Hypothalamus (tissue), 51 donors: ENCODE measurements around the gene ALOX15B.

Source experiments
- DNase-seq, 51 donors: peaks; one replicate each; lab custom pipeline; 2025; lab: John Stamatoyannopoulos, UW

ALOX15B gene

DNA sequence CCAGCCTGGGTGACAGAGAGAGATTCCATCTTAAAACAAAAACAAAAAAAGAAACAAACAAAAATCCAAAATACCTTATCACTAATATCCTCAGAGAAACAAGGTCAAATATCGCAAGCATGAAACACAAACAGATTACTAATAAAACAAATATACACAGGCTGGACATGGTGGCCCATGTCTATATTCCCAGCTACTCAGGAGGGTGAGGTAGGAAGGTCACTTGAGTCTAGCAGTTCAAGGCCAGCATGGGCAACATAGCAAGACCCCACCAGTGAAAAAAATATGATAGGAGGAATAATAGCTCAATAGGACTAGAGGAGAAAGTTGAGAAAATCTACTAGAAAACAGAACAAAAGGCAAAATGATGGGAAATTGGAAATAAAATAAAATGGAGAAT lies 6.9 kb upstream of the ALOX15B start:
- no peak for DNase-seq

- no peak for DNase-seq
Observed at GRCh38 chr17:8032442-8032841, 6.4 kb upstream of the ALOX15B start.

DNA sequence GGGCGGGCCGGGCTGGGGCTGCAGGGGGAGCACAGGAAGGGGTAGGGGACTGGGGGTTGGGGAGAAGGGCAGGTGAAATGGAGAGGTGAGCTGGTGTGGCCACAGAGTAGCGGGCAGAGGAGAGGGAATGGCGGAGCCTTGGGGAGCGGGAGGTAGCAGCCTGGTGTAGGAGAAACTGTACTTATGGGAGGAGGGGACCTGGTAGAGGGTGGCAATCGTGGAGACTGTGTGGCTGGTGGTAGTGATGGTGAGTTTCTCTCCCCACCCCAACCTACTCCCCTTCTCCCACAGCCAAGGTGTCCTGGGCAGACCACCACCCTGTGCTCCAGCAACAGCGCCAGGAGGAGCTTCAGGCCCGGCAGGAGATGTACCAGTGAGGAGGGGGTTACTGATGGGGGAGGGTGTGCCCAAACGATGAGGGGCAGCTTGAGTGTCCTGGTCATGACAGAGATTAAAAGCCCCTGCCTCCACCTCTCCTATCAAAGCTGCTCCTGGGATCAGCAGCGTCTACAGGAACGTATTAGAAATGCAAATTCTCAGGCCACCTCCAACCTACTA lies 831 bp downstream of the ALOX15B start:
- DNase-seq: no peak

DNA sequence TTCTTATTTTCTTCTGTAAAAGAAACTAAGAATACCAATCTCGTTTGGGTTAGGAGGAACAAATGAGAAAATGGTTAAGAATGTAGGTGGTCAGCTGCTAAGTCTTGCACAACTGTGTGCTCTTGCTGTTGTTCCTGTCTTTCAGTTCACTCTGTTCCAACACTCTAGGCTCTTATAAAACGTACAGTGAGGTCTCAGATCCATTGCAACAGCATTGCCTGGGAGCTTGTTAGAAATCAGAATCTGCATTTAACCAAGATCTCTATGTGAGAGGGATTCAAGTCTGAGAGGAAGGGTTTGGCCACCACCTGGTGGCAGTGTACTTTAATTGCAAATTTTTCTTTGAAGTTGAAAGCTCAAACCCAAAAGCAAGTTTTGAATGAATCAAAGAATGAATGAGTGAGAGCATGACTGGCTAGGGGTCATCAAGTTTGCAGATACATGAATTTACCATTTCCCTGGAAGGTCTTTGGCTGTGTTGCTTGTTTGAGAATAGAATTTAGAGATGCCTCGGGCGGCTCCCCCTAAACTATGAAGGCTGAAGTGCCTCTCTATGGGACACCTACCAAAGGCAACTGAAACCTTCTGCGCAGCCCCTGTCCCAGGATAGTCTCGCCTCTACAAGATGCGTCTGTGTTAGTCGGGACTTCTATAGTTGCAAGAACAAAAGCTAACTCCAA lies 2.5 kb downstream of the ALOX15B start:
- peak in 4 of 51 donors; percentile 9 to 34 (median 14) for DNase-seq

GRCh38 chr17:8041979-8042378 lies 3.1 kb downstream of the ALOX15B start:
- no peak for DNase-seq

DNA sequence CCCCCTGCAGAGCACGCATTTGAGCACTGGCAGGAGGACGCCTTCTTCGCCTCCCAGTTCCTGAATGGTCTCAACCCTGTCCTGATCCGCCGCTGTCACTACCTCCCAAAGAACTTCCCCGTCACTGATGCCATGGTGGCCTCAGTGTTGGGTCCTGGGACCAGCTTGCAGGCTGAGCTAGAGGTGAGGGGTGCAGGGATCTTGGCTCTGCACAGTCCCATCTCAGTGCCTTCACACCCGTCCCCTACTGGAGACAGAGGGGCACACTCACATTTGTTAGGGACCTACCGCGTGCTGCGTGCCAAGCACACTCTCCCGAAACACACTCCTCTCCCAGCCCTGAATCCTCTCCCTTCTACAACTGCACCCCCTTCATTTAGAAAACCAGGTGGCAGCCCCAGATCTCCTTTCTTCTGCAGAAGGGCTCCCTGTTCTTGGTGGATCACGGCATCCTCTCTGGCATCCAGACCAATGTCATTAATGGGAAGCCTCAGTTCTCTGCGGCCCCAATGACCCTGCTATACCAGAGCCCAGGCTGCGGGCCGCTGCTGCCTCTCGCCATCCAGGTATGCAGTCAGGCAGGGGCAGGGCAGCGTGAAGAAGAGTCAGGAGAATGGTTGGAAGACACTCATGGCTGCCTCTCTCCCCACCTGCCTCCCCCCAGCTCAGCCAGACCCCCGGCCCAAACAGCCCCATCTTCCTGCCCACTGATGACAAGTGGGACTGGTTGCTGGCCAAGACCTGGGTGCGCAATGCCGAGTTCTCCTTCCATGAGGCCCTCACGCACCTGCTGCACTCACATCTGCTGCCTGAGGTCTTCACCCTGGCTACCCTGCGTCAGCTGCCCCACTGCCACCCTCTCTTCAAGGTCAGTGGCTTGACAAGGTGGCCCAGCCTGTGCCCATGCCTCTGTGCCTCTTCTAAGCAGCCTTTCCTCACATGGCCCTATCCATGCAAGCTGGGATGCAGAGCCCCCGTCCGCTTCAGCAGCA lies 6.3 kb downstream of the ALOX15B start:
- DNase-seq: no peak

GRCh38 chr17:8046306-8046928 lies 7.6 kb downstream of the ALOX15B start:
- DNase-seq: no peak

DNA sequence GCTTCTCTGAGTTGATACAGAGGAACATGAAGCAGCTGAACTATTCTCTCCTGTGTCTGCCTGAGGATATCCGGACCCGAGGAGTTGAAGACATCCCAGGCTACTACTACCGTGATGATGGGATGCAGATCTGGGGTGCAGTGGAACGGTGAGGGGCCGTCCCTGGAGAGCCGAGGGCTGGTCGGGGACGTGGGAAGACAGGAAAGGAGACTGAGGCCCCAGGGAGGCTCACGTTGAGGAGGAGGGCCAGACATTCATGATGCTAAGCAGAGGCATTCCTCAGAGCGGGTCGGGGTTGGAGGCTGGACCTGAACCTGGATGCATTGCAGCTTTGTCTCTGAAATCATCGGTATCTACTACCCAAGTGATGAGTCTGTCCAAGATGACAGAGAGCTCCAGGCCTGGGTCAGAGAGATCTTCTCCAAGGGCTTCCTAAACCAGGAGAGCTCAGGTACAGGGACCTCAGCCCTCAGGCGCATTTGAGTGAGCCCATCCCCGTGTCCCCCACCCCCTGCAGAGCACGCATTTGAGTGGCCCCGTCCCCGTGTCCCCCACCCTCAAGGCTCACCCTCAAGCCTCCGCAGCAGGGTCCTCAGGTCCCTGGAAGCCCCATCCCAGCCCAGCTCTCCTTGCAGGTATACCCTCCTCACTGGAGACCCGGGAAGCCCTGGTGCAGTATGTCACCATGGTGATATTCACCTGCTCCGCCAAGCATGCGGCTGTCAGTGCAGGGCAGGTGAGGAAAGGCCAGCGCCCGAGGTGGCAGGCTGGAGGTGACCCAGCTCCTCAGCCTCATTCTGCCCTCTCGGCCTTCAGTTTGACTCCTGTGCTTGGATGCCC lies 8.3 kb downstream of the ALOX15B start:
- DNase-seq: no peak

DNA sequence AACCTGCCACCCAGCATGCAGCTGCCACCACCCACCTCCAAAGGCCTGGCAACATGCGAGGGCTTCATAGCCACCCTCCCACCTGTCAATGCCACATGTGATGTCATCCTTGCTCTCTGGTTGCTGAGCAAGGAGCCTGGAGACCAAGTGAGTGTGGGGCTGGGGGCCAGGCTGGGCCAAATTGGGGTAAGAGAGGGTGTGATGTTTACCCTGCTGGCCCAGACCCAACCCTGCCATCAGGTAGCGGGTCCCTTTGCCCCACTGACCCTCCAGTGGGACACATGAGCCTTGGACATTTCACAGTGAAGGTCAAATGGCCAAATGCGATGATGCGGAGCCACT lies 8.9 kb downstream of the ALOX15B start:
- DNase-seq: no peak

GRCh38 chr17:8048236-8048635 lies 9.4 kb downstream of the ALOX15B start:
- DNase-seq: no peak

- DNase-seq: no peak
Observed at GRCh38 chr17:8048736-8049135, 9.9 kb downstream of the ALOX15B start.

DNA sequence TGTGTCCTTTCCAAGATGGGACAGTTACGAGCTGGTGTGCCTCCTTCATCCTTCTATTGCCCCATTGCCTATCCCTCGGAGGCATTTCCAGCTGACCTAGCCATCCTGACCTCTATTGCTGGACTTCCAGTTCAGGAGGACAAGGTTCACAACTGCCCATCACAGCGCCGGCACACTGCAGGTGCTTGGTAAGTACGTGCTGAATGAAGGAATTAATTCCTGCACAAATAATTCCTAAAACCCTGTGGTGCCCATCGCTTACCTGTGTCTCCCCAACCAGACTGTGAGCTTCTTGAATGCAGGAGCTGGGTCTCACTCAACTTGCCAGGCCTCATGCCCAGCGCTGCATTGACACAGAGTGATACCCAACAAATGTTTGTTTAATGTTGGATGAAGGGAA lies 13.0 kb downstream of the ALOX15B start:
- no peak for DNase-seq

GRCh38 chr17:8052256-8053252 lies 13.7 kb downstream of the ALOX15B start:
- no peak for DNase-seq

GRCh38 chr17:8053600-8053999 lies 14.7 kb downstream of the ALOX15B start:
- DNase-seq: no peak

DNA sequence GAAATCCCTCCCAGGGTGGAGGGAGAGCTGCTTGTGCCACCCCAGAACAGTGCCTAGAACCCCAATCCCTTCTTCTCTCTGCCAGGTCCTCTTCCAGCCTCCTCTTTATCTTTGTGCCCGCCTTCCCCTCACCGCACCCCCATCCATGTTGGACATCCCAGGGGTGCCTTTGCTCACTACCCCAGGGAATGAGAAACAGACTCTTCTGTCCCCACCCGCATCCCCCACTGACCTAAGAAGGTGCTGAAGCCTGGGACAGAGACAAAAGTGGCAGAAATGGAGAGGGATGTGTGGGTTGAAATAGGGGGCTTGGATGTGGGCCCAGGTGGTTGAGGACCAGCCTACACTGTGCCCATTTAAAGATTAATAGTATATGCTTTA lies 17.0 kb downstream of the ALOX15B start:
- DNase-seq: no peak

DNA sequence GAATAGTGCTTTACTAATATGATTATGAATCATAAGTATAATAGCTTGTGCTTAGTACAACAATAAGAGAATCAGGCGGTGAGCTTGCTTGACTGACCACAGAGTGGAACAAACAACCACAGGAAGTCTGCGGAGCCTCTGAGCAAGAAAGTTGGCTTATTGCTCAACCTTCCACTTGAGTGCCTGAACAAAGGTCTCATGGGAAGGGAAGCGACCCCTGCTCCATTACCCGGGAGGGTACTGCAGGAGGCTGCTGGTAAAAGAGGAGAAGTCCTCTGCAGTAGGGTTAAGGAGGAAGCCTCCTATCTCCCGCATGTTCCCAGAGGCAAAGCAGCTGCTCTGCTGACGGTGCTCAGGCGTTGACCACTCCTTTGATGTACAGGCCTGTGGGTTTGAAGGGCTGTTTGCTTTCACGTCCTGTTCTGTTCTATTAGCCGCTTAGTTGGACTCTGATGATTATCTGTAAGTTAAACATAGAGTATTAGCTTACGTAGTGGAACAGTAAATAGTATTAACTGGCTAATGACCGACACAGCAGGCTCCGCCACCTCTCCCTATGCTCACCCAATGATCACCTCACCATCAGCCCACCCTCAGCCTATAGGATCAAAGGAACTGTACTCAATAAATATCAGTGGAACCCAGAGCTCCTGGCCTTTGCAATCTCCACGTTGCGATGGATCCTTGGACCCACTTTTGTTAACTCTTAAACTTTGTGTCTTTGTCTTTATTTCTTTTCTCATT lies 17.5 kb downstream of the ALOX15B start:
- peak in 18 of 51 donors; percentile 7 to 58 (median 27) for DNase-seq

DNA sequence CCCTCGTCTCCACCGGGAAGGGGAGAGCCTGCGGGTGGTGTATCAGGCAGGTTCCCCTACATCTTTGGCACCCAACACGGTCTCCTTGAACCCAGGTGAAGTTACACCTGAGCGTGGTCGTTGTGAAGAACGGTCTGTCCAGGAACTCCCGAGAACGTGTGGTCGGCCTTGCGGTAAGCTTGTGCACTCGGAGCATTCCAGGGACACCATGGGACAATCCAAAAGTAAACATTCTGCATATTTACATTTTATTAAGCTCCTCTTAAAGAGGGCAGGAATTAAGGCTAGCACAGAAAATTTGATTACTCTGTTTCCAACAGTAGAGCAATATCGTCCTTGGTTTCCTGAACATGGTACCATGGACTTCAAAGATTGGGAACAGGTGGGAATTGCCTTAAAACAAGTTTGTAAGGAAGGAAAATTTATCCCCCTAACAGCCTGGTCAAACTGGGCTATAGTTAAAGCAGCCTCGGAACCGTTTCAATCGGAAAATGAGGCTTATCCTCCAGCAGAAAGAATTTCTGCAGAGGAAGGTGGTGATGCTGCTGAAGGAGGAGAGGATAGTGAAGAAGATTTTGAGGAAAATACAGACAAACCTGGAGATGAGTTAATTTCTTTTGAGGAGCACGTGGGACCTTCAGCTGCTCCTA lies 18.2 kb downstream of the ALOX15B start:
- DNase-seq: no peak

- peak in 23 of 51 donors; percentile 7 to 74 (median 31) for DNase-seq
Observed at GRCh38 chr17:8057691-8058114, 18.8 kb downstream of the ALOX15B start.
